Measurements from ENCODE around the gene MORF4L1.
"Not testable (repeated sequence)": the region's sequence is repeated elsewhere in the genome, so short reads cannot be mapped to it uniquely, and the experiment has no call there.

Gene MORF4L1

DNA sequence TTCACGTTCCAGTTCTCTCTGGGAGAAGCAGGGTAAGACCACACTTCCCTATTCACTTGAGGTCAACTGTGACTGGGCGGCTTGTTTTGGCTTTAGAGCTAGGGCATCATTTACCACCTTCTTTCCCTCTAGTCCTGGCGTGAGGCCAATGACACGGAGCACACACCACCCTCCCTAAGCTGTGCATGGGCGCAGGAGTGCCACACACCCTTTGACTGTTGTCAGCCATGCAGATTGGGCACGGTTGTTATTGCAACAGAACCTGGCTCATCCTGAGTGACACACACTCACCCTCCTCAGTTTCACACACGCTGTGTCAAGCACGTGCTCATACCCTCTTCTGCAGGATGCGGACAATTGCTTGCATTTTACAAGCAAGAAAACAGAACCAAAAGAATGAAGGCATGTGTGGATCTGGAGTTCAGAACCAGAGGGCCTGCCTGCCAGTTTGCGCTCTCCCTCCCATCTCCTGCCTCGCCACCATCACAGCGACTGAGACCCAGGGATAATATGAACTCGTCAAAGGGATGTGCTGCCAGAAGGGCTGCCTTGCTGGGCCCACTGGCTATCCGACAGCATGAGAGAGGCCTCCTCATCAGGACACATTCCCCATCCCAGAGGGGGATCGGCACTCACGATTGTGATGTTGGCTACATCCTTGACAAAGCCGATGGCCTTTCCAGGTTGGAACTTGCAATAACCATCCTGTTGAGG is 54.5 kb downstream of the MORF4L1 start:
- FAIRE-seq: no peak

DNA sequence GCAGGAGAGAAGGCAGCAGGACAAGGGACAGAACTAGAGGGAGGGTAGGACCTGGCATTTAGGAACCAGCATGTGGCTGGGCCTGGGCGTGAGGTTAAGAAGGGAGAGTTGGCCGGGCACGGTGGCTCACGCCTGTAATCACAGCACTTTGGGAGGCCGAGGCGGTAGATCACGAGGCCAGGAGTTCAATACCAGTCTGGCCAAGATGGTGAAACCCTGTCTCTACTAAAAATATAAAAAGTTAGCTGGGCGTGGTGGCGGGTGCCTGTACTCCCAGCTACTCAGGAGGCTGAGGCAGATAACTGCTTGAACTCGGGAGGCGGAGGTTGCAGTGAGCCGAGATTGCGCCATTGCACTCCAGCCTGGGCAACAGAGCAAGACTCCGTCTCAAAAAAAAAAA is 55.5 kb downstream of the MORF4L1 start:
- FAIRE-seq: not testable (repeated sequence)

DNA sequence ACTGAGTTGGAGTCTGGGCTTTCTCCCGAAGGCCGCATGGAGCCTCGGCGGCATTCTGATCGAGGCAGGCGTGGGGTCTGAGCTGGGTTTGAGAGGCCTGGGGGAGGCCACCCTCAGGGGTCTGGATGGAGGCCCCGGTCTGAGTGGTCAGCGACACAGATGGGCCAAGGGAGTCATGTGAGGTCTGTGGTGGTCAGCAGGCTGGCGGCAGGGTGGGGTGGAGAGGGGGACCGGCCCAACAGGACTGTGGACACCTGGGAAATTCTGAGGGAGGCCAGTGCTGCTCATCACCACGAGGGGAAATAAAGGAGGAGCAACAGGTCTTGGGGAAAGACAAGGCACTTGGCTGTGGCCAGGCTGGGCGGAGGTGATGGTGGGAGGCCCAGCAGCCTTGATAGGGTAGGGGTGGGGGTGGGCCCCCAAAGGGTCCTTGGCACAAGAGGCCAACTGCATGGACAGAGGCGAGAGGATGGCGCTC is 56.0 kb downstream of the MORF4L1 start:
- no peak for FAIRE-seq

DNA sequence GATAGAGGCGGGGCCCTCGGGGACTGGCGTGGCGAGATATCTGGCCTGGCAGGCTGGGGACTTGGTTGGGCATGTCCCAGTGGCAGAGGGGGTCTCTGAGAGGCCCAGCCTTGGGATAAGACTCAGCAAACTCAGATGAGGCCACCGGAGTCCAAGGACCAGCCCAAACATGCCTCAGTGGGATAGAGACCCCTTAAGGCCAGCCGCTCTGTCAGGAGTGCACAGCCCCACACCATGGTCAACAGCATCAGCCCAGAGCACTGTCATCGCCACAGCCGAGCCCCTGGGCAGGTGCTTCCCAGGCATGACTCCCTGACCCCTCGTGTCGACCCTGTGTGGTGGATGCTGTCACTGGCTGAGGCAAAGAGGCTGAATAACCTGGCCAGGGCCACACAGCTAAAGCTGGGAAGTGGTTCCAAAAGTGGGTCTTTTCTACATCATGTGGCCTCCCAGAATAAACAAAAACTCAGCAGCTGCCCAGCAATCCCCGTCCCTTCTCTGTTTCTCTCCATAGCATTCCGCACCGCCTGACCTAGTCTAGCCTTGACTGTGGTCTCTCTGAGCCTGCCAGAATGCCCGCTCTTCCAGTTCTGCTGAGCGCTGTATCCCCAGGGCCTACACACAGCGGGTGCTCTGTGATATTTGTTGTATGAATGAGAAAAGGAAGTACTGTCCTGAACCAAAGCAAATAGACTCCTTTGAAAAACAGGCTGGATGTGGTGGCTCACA is 57.0 kb downstream of the MORF4L1 start:
- no peak for FAIRE-seq

DNA sequence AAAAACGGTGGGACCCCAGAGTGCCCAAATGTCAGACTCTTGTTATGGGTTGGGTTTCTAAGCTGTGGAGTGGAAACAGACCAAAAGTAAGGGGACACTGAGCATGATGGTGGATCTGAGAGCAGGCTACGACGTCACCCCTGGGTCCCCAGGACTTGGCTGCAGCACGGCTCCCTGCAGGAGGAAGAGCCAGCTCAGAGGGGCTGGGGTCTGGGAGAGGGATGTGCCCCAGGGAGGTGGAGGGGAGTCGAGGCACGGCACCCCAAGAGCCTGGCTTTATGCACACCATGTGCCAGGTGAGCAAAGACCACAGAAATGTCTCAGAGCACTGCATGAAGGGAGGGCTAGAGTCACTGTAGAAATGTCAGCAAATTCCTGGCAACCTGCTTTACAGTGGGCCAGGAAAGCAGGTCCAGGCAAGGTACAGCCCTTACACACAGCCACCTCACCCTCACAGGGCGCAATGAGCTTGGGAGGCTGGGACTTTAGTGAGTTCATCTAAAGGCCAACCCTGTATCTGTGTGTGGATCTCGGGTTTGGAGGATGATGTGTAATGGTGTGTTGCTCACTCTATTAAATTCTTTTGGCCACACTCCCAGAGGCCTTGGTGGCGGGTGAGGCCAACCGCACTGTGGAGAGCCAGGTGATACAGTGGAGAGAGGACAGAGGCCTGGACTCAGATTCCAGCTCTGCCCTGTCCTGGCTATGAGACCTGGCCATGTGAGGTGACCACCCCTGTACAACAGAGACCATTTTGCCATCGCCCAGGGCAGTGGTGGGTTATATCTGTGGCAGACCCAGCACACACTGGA is 58.1 kb downstream of the MORF4L1 start:
- peak; percentile 35 for FAIRE-seq

DNA sequence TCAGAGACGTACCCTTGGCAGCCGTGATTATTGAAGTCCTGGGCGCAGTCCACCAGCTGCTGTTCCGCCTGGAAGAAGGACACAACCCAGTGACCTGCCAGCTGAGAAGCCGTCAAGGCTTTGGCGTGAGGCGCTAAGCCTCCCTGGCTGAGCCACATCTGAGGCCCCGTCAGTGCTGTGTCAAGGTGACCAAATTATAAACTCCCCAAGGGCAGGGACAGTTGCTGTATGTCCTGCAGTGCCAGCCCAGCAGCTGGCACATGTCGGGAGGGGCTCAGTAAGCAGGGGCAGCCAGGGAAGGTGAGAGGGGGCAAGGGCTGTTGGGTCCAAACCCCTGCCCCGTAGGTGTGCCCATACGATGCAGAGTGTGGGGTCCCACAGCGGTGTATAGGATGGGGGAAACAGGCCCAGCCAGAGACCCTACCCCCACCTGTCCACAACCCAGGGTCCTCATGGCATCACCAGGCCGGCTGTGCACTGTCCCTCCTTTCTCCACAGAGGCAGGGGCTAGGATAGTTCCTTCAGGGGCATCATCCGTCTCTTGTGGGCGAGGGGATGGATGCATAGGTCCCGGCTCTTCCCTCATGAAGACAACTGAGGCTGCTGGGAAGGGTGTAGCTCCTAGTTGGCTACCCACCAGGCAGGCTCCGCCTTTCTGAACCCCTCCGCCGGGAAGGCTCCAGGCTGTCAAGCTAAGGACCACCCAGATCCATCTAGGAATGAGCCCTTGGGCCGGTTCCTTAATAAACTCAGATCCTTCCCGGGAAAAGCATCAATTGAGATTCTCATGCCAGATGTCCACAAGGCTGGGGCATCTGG is 59.0 kb downstream of the MORF4L1 start:
- no peak for FAIRE-seq

DNA sequence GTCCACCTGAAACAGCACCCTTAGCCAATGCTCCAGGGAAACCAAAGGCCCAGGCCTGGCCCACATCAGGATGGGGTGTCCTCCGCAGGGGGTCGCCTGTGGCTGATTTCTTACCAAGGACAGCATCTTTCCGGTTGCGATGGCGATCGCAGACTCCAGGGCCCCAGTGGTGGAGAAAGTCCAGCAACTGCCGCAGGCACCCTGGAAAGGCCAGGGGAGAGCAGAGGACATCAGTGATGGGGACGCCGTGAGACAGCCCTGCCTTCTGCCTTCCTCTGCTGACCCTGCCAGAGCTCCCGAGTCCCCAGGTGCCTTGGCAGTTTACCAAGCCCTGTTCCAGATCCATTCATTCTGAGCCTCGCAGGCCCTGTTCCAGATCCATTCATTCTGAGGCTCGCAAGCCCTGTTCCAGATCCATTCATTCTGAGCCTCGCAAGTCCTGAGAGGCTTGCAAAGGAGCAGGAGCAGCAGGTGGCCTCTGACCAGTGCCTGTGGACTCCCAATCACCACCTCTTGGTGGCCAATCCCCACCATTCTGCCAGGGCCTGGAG is 59.6 kb downstream of the MORF4L1 start:
- no peak for FAIRE-seq

DNA sequence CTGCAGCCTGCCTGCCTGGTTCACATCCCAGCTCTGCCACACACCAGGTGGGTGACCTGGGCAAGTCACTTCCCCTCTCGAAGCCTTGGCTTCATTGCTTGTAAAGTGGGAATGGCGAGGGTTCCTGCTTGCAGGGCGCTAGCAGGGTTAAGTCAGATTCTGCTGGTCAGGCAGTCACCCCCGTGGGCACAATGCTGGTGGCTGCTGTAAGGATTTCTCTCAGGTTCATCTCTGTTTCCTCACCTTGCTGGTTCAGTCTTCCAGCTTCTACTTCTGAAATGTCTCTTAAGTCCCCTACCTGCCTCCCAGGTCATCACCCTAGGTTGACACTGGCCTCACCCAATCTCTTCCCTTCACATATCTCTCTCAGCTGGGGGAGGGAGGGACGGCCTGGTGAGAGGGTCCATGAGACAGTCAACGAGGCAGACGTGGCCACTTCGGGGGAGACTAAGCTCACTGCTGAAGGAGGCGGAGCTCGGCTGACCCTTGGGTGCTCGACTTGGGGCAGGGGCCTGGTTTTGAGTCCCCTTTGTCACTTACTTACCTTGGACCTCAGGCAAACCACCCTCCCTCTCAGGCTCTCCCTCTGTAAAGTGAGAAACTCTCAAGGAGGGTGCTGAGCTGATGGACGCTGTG is 60.6 kb downstream of the MORF4L1 start:
- FAIRE-seq: no peak

DNA sequence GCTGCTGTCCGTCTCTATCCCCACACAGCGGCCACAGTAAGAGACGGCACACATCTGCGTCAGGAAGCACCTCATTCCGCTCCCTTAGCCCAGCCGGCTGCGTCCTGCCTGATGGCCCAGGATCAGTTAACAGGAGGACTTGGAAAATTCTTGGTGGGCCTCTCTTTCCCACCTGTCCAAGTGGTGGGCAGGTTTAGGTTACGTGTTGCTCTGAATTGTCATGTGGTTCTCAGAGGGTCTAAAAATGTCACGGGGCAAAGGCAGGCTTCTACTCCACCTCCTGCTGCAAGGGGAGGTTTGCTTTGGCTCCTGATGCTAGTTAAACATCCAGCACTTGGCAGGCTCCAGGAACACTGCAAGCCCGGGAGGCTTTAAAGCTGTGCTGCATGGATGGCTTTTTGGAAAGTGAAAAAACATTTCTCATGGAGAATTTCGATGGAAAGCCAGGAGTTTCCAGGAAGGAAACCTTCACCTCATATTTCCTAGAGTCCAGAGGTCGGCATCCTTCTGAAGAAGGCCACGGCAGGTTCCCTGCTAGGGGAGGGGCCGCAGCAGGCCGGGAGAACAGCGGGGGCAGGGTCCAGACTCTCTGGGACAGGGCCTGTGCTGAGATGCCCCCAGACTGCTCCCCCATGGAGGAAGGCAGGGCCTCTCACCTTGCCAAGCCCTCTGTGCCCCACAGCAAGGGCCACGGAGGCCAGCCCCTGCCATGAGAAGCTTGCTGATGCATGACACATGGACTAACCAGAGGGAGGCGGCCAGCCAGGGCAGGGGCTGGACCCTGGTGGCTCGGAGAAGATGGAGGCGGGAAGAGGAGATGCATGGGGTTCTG is 61.3 kb downstream of the MORF4L1 start:
- FAIRE-seq: no peak

DNA sequence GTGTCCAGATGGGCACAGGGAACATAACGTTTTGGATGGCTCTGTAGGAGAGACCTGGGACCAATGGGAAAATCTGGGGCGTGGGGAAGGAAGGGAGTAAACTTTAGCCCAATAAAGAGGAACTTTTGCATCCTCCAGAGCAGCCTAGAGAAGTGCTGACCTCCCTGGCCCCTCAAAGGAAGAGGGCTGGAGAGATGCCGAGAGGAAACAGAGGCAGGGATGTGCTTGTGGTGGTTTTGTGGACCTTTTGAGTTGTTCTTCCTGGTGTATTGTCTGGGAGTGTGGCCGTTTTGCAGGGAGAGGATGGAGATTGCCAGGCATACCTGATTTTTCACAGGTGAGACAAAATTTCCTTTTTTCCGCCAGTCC is 61.9 kb downstream of the MORF4L1 start:
- no peak for FAIRE-seq

DNA sequence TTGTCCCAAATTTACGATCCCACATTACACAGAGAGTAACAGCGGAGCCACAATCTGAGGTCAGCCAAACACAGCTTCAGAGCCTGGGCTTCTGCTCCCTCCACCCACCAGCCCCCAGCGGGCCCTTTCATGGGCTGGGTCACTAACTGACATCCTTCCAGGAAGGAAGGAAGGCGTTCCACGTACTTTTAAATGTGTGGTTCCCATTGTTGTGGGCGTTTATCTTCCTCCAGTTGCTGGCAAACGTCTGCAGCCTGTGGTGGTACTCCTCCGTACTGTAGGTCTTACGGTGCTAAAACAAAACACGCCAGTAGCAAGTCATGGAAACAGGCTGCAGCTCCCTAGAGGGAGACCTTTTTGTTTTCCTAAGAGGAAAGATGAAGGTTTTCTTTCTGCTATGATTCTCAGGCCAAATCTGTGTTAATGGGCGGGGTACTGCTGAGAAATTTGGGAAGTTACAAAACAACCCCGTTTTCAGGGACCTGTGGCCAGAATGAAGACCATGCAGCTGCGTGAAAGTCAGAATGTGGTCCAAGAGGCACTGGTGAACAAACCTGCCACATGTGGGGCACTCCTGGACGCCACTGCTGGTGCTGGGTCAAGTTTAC is 64.5 kb downstream of the MORF4L1 start:
- FAIRE-seq: no peak

DNA sequence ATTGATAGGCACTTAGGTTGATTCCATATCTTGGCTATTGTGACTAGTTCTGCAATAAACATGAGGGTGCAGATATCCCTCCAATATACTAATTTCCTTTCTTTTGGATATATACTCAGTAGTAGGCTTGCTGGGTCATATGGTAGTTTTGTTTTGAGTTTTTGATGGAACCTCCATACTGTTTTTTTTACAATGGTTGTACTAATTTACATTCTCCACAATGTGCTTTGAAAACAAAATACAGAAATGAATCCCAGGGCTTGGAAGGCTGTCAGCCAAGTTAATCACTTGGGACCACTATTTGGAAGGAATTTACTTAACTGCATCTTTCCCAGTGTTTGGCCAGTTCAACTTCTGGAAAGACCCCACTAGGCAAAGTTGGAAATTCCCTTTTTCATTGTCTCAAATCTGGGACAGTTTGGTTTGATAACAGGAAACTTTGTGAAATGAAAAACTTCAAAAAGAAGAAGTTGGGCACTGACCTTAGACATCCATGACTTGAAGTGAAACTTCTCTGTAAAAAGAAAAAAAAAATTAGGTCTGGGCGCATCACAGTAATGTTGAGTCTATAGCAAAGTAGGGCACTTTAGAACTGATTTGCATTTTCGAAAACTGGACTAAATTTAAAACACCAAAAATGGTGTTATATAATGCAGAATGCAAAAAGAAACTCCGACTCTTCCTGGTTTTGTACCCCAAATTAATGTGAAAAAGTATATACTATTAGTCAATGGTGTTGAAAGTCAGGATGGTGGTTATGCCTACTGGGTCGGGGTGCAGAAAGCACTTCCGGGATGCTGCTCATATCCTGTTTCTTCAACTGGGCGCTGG is 66.2 kb downstream of the MORF4L1 start:
- FAIRE-seq: peak; percentile 4

DNA sequence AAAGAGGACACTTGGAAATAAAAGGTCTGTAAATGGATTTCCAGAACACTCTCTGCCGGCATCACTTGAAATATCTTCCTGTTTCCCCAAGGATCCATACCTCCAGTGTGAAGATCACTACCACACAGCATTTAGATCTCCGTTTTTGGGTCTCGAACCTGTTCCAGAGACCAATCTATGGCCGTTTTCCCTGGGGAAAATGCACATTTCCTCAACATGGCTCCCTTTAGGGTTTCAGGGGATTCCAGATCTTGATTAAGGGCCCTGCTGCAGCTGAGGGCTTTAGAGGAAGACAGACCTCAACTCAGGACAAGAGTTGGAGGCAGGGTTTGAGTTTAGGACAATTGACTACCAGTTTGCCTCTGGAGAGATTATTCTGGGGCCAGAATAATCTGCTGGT is 70.1 kb downstream of the MORF4L1 start:
- FAIRE-seq: no peak

DNA sequence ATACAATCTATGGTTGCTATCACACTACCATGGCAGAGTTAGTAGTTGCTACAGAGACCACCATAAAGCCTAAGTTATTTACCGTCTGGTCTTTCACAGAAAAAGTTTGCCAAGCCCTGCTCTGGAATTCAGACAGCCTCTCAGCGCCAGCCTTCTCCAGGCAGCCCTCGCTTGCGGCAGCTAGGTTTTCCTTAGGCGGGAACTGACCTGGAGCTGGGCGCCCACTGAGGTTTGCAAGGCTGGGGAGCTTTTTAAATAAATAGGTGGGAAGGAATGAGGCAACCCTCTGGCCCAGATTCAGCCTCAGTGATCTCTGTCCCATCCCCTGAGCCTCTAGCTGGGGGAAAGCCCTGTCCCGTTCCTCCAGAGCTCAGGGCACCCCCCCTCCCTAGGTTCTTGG is 71.0 kb downstream of the MORF4L1 start:
- no peak for FAIRE-seq

DNA sequence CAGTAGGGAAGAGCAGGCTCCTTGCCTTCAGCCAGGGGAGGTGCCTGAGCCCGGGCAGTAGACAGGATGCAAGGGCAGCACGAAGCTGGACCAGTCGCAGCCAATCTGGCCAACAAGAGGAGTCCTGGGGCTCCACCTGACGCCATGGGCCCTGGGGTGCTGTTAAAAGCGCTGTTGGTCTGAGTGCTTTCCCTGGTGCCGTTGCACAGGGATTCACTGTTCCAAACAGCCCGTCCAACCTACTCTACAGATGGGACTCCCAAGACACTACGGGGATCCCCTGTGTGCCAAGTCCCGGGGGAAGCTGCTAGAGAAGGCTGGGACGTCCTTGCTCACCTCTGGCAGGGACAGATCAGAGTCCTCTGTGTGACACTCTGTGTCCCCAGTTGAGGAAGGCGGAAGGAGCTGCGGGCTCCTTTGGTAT is 71.5 kb downstream of the MORF4L1 start:
- no peak for FAIRE-seq

DNA sequence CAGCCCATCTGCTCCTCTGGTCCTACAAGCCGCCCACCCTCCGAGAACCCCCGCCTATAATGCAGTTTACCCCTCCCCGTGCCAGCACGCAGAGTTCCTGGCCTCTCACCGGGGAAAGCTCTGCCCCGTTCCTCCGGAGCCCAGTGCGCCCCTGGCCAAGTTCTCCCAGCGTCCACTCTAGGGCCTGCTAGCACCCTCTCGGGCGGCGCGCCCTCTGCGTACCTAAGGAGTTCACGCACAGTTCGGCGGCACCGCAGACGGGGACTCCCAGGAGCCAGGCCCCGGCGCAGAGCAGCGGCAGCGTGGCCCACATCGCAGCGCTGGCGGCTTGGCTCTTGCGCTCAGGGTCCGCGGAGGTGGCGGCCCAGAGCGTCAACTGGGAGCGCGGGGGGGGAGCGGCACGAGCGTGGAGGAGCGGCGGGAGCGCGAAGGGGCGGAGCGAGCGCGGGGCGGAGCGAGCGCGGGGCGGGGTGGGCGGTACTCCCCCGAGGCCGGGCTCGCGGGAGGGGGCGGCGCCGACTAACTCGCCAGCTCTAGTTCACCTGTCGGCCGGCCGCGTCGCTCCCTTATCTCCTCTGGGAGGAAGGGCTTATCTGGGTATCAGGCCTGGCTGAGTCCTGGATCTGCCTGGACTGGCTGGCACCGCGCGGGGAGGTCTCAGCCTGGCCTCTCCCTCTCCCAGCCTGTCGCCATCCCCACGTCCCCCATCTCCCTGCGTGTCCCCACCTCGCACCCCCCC is 72.1 kb downstream of the MORF4L1 start, which contains the start of gene CTSH:
Gene CTSH, minus strand, starts transcription at position 378 of the 739 bp plus-strand sequence. Its CDS starts 65 bp downstream, at position 313.
- FAIRE-seq: no peak

DNA sequence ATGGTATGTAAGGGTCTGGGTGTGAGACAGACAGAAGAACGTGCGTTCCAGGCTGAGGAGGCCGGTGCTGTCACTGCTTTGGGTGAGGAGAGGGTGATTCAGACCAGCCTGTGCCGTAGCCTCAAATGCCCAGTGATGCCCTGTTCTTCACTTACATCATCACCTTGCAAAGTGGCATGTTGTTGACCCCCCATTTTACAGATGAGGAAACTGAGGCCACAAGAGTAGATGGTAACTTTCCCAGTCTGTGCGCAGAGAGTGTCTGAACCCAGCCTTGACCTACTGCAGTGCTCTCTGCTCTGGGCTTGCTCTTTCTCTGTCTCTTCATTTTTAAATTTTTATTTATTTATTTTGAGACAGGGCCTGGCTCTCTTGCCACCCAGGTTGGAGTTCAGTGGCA is 73.8 kb downstream of the MORF4L1 start:
- no peak for FAIRE-seq

DNA sequence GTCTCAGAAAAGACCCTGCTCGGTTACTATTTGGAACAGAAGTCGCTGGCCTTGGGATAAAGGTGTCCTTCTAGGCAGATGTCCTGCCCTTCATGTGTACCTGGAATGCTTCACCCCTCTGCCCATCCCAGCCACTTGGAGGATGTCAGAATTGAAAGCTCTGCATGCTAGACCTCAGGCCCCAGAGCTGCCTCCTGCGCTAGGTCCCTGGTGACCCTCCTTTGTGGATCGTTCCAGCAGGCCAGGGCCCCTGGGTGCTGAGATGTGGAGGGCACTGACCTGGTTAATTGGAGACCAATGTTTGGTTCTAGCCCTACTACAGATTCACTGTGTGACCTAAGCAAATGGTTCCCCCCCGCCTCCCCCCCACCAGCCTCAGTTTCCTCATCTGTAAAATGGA is 74.8 kb downstream of the MORF4L1 start:
- FAIRE-seq: no peak
